GM23338 (cell line): Measurements from ENCODE around the gene SCG3. TPM values are rescaled to one million over a fixed set of nuclear protein-coding genes. Genes with fewer than 3 reads are reported as not detected.
A peak's percentile ranks its signal among the peaks of the same experiment; 100 is the strongest.
"Not testable (repeated sequence)": the region's sequence is repeated elsewhere in the genome, so short reads cannot be mapped to it uniquely, and the experiment has no call there.

Source experiments
- ATAC-seq: fragments of 200-7000 bp; cut with Tn5 transposase; 3 replicates; pipeline ENCODE4 v1.9.1; 2020
- DNase-seq: peaks from one replicate; pipeline ENCODE4 v3.0.0-alpha.2; 2015; ENCODE audit warnings: low spot score
- H2AFZ ChIP-seq: fragments of 200-600 bp; sonication (generic); 2 replicates; pipeline ENCODE4 v1.8.0; 2016; ENCODE audit warnings: antibody characterized with exemption, mild to moderate bottlenecking, moderate library complexity
- H3F3A ChIP-seq: fragments of 200-600 bp; sonication (generic); replicated peaks from 2 replicates; pipeline ENCODE4 v1.8.0; 2017; ENCODE audit warnings: antibody characterized with exemption, mixed run types, low read depth
- H3K27ac ChIP-seq: fragments of 200-600 bp; sonication (generic); 2 replicates; pipeline ENCODE4 v1.6.1; 2016; ENCODE audit warnings: low read depth
- H3K27me3 ChIP-seq: fragments of 200-600 bp; sonication (generic); 2 replicates; pipeline ENCODE4 v1.8.0; 2016; ENCODE audit warnings: mild to moderate bottlenecking, mixed run types, moderate library complexity; ENCODE audit not compliant: insufficient read depth
- H3K36me3 ChIP-seq: fragments of 200-600 bp; sonication (generic); 2 replicates; pipeline ENCODE4 v1.8.0; 2016; ENCODE audit warnings: mild to moderate bottlenecking; ENCODE audit not compliant: insufficient read depth
- H3K4me1 ChIP-seq: fragments of 200-600 bp; sonication (generic); 2 replicates; pipeline ENCODE4 v1.8.0; 2016; ENCODE audit warnings: mild to moderate bottlenecking, moderate library complexity; ENCODE audit not compliant: insufficient read depth
- H3K4me2 ChIP-seq: fragments of 200-600 bp; sonication (generic); 2 replicates; pipeline ENCODE4 v1.7.1; 2017; ENCODE audit warnings: mixed run types
- H3K4me3 ChIP-seq: fragments of 200-600 bp; sonication (generic); 2 replicates; pipeline ENCODE4 v1.6.1; 2016; ENCODE audit warnings: mixed run types
- H3K79me2 ChIP-seq: fragments of 200-600 bp; sonication (generic); replicated peaks from 2 replicates; pipeline ENCODE4 v1.8.0; 2017; ENCODE audit warnings: mild to moderate bottlenecking; ENCODE audit not compliant: insufficient read depth
- H3K9me2 ChIP-seq: fragments of 200-600 bp; sonication (generic); 2 replicates; pipeline ENCODE4 v1.8.0; 2017; ENCODE audit not compliant: insufficient read depth
- H4K20me1 ChIP-seq: fragments of 200-600 bp; sonication (generic); replicated peaks from 2 replicates; pipeline ENCODE4 v1.8.0; 2017; ENCODE audit warnings: mild to moderate bottlenecking; ENCODE audit not compliant: insufficient read depth
- H3K27ac Mint-ChIP-seq: 2 replicates; pipeline ENCODE4 v1.8.0; 2020; ENCODE audit warnings: inconsistent platforms, mild to moderate bottlenecking, moderate library complexity, mixed read lengths
- H3K27me3 Mint-ChIP-seq: 3 replicates; pipeline ENCODE4 v1.8.0; 2022; ENCODE audit warnings: low read depth, mild to moderate bottlenecking, moderate library complexity, mixed read lengths, inconsistent platforms; ENCODE audit not compliant: insufficient read depth, poor library complexity
- H3K36me3 Mint-ChIP-seq: 3 replicates; pipeline ENCODE4 v1.8.0; 2021; ENCODE audit warnings: low read depth, mild to moderate bottlenecking, inconsistent platforms, moderate library complexity, mixed read lengths
- H3K4me1 Mint-ChIP-seq: 3 replicates; pipeline ENCODE4 v1.8.0; 2020; ENCODE audit warnings: mild to moderate bottlenecking, inconsistent platforms, mixed read lengths
- H3K4me3 Mint-ChIP-seq: 3 replicates; pipeline ENCODE4 v1.8.0; 2021; ENCODE audit warnings: moderate library complexity, mild to moderate bottlenecking, inconsistent platforms, mixed read lengths
- H3K9me3 Mint-ChIP-seq: 3 replicates; pipeline ENCODE4 v1.8.0; 2020; ENCODE audit warnings: moderate library complexity, mild to moderate bottlenecking, inconsistent platforms, mixed read lengths
- CREB1 ChIP-seq: fragments of 250-450 bp; sonication (Bioruptor Pico); IDR thresholded peaks from 2 replicates; pipeline ENCODE4 v1.5.0; 2020; ENCODE audit warnings: low read depth, mild to moderate bottlenecking, moderate library complexity
- POLR2AphosphoS5 ChIP-seq: IDR thresholded peaks from 2 replicates; pipeline ENCODE4 v1.6.1; 2016; ENCODE audit warnings: antibody characterized with exemption, low read depth
- REST ChIP-seq: IDR thresholded peaks from one replicate; pipeline ENCODE4 v1.6.1; 2018; ENCODE audit warnings: antibody characterized with exemption; ENCODE audit not compliant: unreplicated experiment
- polyA plus RNA-seq: library from polyadenylated mRNA; unstranded; fragments of >200 nt; fragmentation: Nextera tagmentation; extraction: Ambion mirVana; gene quantifications from 2 replicates; pipeline ENCODE4 v1.2.1, GENCODE V29; 2016
- total RNA-seq: library from RNA; depleted of rRNA; stranded (reverse); fragments of >200 nt; shearing (Covaris generic); gene quantifications from 2 replicates; pipeline ENCODE4 v1.2.3, GENCODE V29; 2014
- TF ChIP-seq, protein P1 (sequence below), 2 experiments: fragments of 200-600 bp in 1 of 2; sonication (generic) in 1 of 2; conservative IDR thresholded peaks; 2 replicates each; pipeline versions ENCODE4 v1.5.1 to v1.6.1; 2016 to 2017; ENCODE audit warnings: antibody characterized with exemption in 2 of 2, low read depth in 2 of 2, mild to moderate bottlenecking in 2 of 2, moderate library complexity in 1 of 2

SCG3 gene
- total and polyA plus RNA-seq, 2 experiments from 2014 or later = 44.2 to 99.5 TPM

DNA sequence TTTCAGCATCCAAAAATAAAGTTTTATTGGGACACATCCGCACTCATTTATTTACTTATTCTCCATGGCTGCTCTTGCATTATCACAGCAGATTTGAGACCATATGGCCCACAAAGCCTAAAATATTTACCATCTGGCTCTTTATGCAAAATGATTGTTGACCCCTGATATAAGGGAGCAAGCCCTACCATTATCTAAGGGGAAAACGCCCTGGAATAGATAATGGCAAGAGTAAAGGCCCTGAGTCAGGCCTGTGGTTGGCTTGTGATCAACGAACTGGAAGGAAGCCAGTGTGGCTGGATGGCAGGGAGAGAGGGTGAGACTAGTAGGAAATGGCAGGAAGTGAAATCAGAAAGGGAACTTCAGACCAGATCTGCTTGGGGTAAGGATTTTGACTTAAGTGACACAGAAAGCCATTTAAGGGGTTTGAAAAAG, 34.2 kb upstream of the SCG3 start:
- Mint-ChIP-seq H3K4me1 (no peaks in the 10 kb centered on the region), H3K9me3 (no peaks in the 10 kb centered on the region), H3K27ac (no peak overlapping the region), H3K27me3 (peaks cover 2% of the 10 kb centered on the region), H3K36me3 (no peaks in the 10 kb centered on the region), H3K4me3 (no peak overlapping the region)
- Histone ChIP-seq H3K4me3 (no peak overlapping the region), H3F3A (no peaks in the 10 kb centered on the region), H3K79me2 (no peaks in the 10 kb centered on the region), H2AFZ (0 out of 2 replicates have a peak overlapping the region, but pooled peaks have one; percentile 29), H3K4me2 (no peak overlapping the region), H3K27ac (no peak overlapping the region), H3K4me1 (no peaks in the 10 kb centered on the region), H4K20me1 (no peaks in the 10 kb centered on the region), H3K27me3 (no peaks in the 10 kb centered on the region), H3K36me3 (no peaks in the 10 kb centered on the region), H3K9me2 (no peaks in the 10 kb centered on the region)
- ATAC-seq (no peak), DNase-seq (no peak)
- TF ChIP-seq POLR2AphosphoS5 = no peak

DNA sequence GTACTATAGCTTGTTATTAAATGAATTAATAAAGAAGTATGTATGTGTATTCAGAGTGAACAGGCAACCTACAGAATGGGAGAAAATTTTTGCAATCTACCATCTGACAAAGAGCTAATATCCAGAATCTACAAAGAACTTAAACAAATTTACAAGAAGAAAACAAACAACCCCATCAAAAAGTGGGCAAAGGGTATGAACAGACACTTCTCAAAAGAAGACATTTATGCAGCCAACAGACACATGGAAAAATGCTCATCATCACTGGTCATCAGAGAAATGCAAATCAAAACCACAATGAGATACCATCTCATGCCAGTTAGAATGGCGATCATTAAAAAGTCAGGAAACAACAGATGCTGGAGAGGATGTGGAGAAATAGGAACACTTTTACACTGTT, 33.2 kb upstream of the SCG3 start:
- not testable (repeated sequence) for H3K36me3 Mint-ChIP-seq, H3K4me3 Mint-ChIP-seq, H3K27me3 ChIP-seq, H3K36me3 ChIP-seq, H3K4me1 Mint-ChIP-seq, H3K9me2 ChIP-seq, H3K4me1 ChIP-seq, H3K27ac Mint-ChIP-seq, H3F3A ChIP-seq, H3K27ac ChIP-seq, DNase-seq, H2AFZ ChIP-seq, H3K27me3 Mint-ChIP-seq, H3K4me3 ChIP-seq, H3K79me2 ChIP-seq, H3K9me3 Mint-ChIP-seq, H3K4me2 ChIP-seq, ATAC-seq, H4K20me1 ChIP-seq

- H3K27ac Mint-ChIP-seq = not testable (repeated sequence)
Measured at GRCh38 chr15:51648643-51649042, 32.7 kb upstream of the SCG3 start.

DNA sequence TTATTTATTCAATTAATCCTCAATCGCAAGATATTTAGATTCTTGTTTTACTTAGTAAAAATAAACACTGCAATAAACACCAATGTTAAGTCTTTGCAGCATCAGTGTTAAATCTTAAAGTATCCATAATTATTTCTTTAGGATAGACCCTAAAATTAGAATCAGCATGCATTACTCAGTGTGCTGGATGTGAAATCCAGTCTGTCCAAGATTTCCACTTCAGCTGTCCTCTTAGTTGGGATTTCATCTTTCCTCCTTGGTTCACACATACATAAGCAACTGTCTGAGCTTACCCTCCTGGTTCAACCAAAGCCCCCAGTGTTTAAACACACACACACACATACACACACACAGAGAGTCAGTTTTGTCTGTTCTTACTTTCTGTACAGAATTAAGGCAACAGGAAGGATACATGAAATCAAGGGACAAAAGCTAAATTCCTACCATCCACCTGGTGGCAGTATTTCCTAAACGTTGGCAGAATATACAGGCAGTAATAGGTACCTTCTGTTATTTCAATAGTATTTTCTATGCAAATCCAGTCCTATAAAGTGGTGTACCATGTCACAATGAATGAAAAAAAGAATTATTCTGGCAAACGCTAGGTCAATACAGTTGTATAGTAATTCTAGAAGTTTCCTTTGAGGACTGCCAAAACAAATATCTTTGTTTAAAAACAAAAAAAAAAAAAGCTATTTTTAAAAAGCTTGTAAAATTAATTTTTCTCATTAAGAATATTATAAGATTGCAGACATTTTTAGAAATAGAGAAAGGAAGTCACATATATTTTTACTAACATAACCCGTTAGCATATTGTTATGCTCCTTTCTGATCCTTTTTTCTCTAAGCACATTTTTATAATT, 31.4 kb upstream of the SCG3 start:
- H3K4me1 ChIP-seq = peaks cover 11% of the 10 kb centered on the region
- TF ChIP-seq, protein P1, sequence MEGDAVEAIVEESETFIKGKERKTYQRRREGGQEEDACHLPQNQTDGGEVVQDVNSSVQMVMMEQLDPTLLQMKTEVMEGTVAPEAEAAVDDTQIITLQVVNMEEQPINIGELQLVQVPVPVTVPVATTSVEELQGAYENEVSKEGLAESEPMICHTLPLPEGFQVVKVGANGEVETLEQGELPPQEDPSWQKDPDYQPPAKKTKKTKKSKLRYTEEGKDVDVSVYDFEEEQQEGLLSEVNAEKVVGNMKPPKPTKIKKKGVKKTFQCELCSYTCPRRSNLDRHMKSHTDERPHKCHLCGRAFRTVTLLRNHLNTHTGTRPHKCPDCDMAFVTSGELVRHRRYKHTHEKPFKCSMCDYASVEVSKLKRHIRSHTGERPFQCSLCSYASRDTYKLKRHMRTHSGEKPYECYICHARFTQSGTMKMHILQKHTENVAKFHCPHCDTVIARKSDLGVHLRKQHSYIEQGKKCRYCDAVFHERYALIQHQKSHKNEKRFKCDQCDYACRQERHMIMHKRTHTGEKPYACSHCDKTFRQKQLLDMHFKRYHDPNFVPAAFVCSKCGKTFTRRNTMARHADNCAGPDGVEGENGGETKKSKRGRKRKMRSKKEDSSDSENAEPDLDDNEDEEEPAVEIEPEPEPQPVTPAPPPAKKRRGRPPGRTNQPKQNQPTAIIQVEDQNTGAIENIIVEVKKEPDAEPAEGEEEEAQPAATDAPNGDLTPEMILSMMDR (conservative IDR thresholded peaks at IDR 0.05; ENCODE audit: low read depth in 2 of 2) = peak; percentile 90 to 98
- TF ChIP-seq REST (no peak), CREB1 (no peak)
- no peak overlapping the region for H3K4me3 ChIP-seq
- H3K27ac Mint-ChIP-seq = no peak overlapping the region
- no peaks in the 10 kb centered on the region for H3K9me2 ChIP-seq
- H3K36me3 Mint-ChIP-seq = no peaks in the 10 kb centered on the region
- ATAC-seq (peak; percentile 81), DNase-seq (peak; percentile 77)
- H4K20me1 ChIP-seq = no peaks in the 10 kb centered on the region
- no peaks in the 10 kb centered on the region for H3K36me3 ChIP-seq
- peaks cover 6% of the 10 kb centered on the region; the same call in 2 of the 3 replicates for H3K4me1 Mint-ChIP-seq
- peaks cover 2% of the 10 kb centered on the region for H3K27me3 Mint-ChIP-seq
- H3K4me2 ChIP-seq = no peak overlapping the region
- H3K27ac ChIP-seq = no peak overlapping the region
- H2AFZ ChIP-seq = no peak overlapping the region
- no peaks in the 10 kb centered on the region for H3K9me3 Mint-ChIP-seq
- no peaks in the 10 kb centered on the region for H3K27me3 ChIP-seq
- H3K4me3 Mint-ChIP-seq = no peak overlapping the region
- no peaks in the 10 kb centered on the region for H3F3A ChIP-seq
- H3K79me2 ChIP-seq = no peaks in the 10 kb centered on the region

More at GRCh38 chr15:51648643-51649042, 32.7 kb upstream of the SCG3 start:
- not testable (repeated sequence) for H3K36me3 ChIP-seq, H3K79me2 ChIP-seq, ATAC-seq, H3K4me1 ChIP-seq, DNase-seq, H3K27me3 ChIP-seq, H3K4me1 Mint-ChIP-seq, H3F3A ChIP-seq, H3K27ac ChIP-seq, H2AFZ ChIP-seq, H3K4me2 ChIP-seq, H3K9me3 Mint-ChIP-seq, H3K4me3 Mint-ChIP-seq, H3K27me3 Mint-ChIP-seq, H3K9me2 ChIP-seq, H3K4me3 ChIP-seq, H4K20me1 ChIP-seq, H3K36me3 Mint-ChIP-seq
